Fibroblast of lung (primary cell): ENCODE data around the gene WDR31. TPM values are rescaled to one million over a fixed set of nuclear protein-coding genes. Genes with fewer than 3 reads are reported as not detected.
A peak's percentile ranks its signal among the peaks of the same experiment; 100 is the strongest.

ENCODE experiments used
- DNase-seq, 2 donors: peaks; one replicate each; pipeline versions ENCODE4 v3.0.0 to v3.0.0-alpha.2; 2010; ENCODE audit warnings: low read depth in 2 of 2
- H2AFZ ChIP-seq: 2 replicates; pipeline ENCODE4 v1.5.1; 2012; ENCODE audit warnings: low read length, control low read depth, inconsistent platforms
- H3K27ac ChIP-seq: 2 replicates; pipeline ENCODE4 v1.5.1; 2011; ENCODE audit warnings: low read length, control low read depth; ENCODE audit not compliant: insufficient read depth
- H3K27me3 ChIP-seq: 2 replicates; pipeline ENCODE4 v1.5.1; 2011; ENCODE audit warnings: mild to moderate bottlenecking, low read length; ENCODE audit not compliant: control insufficient read depth, insufficient read depth
- H3K36me3 ChIP-seq: 2 replicates; pipeline ENCODE4 v1.5.1; 2011; ENCODE audit warnings: low read length; ENCODE audit not compliant: control insufficient read depth, insufficient read depth
- H3K4me1 ChIP-seq: 2 replicates; pipeline ENCODE4 v1.5.1; 2011; ENCODE audit warnings: low read length; ENCODE audit not compliant: control insufficient read depth, insufficient read depth; ENCODE audit errors: extremely low read depth
- H3K4me2 ChIP-seq: 2 replicates; pipeline ENCODE4 v1.5.1; 2011; ENCODE audit warnings: low read length, control low read depth; ENCODE audit not compliant: insufficient read depth; ENCODE audit errors: extremely low read depth
- H3K4me3 ChIP-seq, 4 experiments: fragments of 200-600 bp in 1 of 4; sonication (generic) in 1 of 4; replicated peaks in 1 of 4; 2 replicates each; pipeline ENCODE4 v1.5.1; 2011 to 2016; ENCODE audit warnings: low read length in 4 of 4, low read depth in 3 of 4, mild to moderate bottlenecking in 3 of 4, control low read depth in 2 of 4, inconsistent platforms in 1 of 4, mixed read lengths in 1 of 4; ENCODE audit not compliant: insufficient read depth in 1 of 4; ENCODE audit errors: control extremely low read depth in 1 of 4
- H3K79me2 ChIP-seq: 2 replicates; pipeline ENCODE4 v1.5.1; 2012; ENCODE audit warnings: mild to moderate bottlenecking, low read length, inconsistent platforms; ENCODE audit not compliant: control insufficient read depth, insufficient read depth
- H3K9ac ChIP-seq: 2 replicates; pipeline ENCODE4 v1.5.1; 2011; ENCODE audit warnings: mild to moderate bottlenecking, low read length, control low read depth; ENCODE audit not compliant: insufficient read depth
- H3K9me3 ChIP-seq: 2 replicates; pipeline ENCODE4 v1.5.1; 2012; ENCODE audit warnings: low read depth, low read length; ENCODE audit not compliant: control insufficient read depth, insufficient read depth
- H4K20me1 ChIP-seq: 2 replicates; pipeline ENCODE4 v1.5.1; 2011; ENCODE audit warnings: low read length; ENCODE audit not compliant: control insufficient read depth, insufficient read depth; ENCODE audit errors: extremely low read depth
- CTCF ChIP-seq, 2 donors: IDR thresholded peaks in 1 of 2; conservative IDR thresholded peaks in 1 of 2; 1 replicate in 1 of 2; 2 replicates in 1 of 2; pipeline ENCODE4 v1.5.1; 2011 to 2012; ENCODE audit warnings: low read length in 2 of 2, control low read depth in 1 of 2, inconsistent platforms in 1 of 2, low read depth in 1 of 2, mild to moderate bottlenecking in 1 of 2
- EZH2 ChIP-seq: IDR thresholded peaks from 2 replicates; pipeline ENCODE4 v1.5.1; 2012; ENCODE audit warnings: low read length, control low read depth, mild to moderate bottlenecking; ENCODE audit errors: missing control alignments
- polyA plus RNA-seq, 2 donors: library from polyadenylated mRNA; depleted of rRNA in 1 of 2; stranded (reverse) in 1 of 2; unstranded in 1 of 2; fragments of >200 nt; gene quantifications; 2 replicates each; pipeline ENCODE4 v1.2.1, GENCODE V29; 2011 to 2012; ENCODE audit warnings: missing spikeins in 1 of 2
- total RNA-seq: library from RNA; depleted of rRNA; stranded (reverse); fragments of >200 nt; gene quantifications from 2 replicates; pipeline ENCODE4 v1.2.1, GENCODE V29; 2014

WDR31 gene
- total and polyA plus RNA-seq, 2 donors (not counting 1 experiment from before 2014, with no cell fraction given), result 1.6 to 4.0 TPM

- peak; percentile 64 to 70 for DNase-seq
- Histone ChIP-seq H3K4me1 (peaks cover 2% of the 10 kb centered on the region), H3K9ac (peak within 1 kb of the TSS; percentile 62), H3K27ac (no peak within 1 kb of the TSS), H3K36me3 (peaks cover 4% of the 10 kb centered on the region), H3K27me3 (no peaks in the 10 kb centered on the region), H3K4me3 (peak within 1 kb of the TSS; percentile 72 to 84 (median 76)), H2AFZ (peak within 1 kb of the TSS; percentile 94), H4K20me1 (no peaks in the 10 kb centered on the region), H3K9me3 (no peaks in the 10 kb centered on the region), H3K79me2 (no peaks in the 10 kb centered on the region), H3K4me2 (peak within 1 kb of the TSS; percentile 83)
- no peak for TF ChIP-seq CTCF (conservative IDR thresholded peaks at IDR 0.05 in 1 of 2, IDR thresholded peaks at IDR 0.05 in 1 of 2; ENCODE audit: low read depth in 1 of 2, low read length in 2 of 2)
- no peak for TF ChIP-seq EZH2
Observed at GRCh38 chr9:113376634-113377567, 36.8 kb upstream of the WDR31 start, which contains the start of gene HDHD3. TSS of gene HDHD3 (minus strand) at chr9:113376986. CDS start at chr9:113374354, 2,632 bp downstream.

GRCh38 chr9:113375057-113376023, 35.3 kb upstream of the WDR31 start:
- DNase-seq, result no peak
- no peak for TF ChIP-seq CTCF (conservative IDR thresholded peaks at IDR 0.05 in 1 of 2, IDR thresholded peaks at IDR 0.05 in 1 of 2; ENCODE audit: low read depth in 1 of 2, low read length in 2 of 2)
- no peak for TF ChIP-seq EZH2
- no peak overlapping the region for H3K9ac ChIP-seq
- no peak overlapping the region for H3K4me2 ChIP-seq
- H3K27me3 ChIP-seq, result no peaks in the 10 kb centered on the region
- H3K9me3 ChIP-seq, result no peaks in the 10 kb centered on the region
- peak overlapping the region in 1 of 4 experiments; percentile 84 for H3K4me3 ChIP-seq
- no peak overlapping the region for H2AFZ ChIP-seq
- H3K4me1 ChIP-seq, result peaks cover 2% of the 10 kb centered on the region
- H3K27ac ChIP-seq, result no peak overlapping the region
- no peaks in the 10 kb centered on the region for H3K79me2 ChIP-seq
- no peaks in the 10 kb centered on the region for H4K20me1 ChIP-seq
- peaks cover 4% of the 10 kb centered on the region for H3K36me3 ChIP-seq
